SK-N-SH (cell line): ENCODE data around the gene GALNT17.

Experiments used
- EP300 ChIP-seq, 2 experiments: IDR thresholded peaks; 2 replicates each; pipeline versions ENCODE4 v1.4.0 to v1.6.1; 2012; ENCODE audit warnings: borderline replicate concordance in 1 of 2, low read depth in 1 of 2, low read length in 1 of 2
- EZH2phosphoT487 ChIP-seq: fragments of 200-600 bp; sonication (generic); IDR thresholded peaks from 2 replicates; pipeline ENCODE4 v1.6.1; 2017; ENCODE audit warnings: low read depth, mixed run types, mild to moderate bottlenecking, antibody characterized with exemption, moderate library complexity, borderline replicate concordance
- JUND ChIP-seq: IDR thresholded peaks from 2 replicates; pipeline ENCODE4 v1.4.0; 2012
- MXI1 ChIP-seq: IDR thresholded peaks from 2 replicates; pipeline ENCODE4 v1.6.1; 2012; ENCODE audit warnings: mild to moderate bottlenecking, low read depth, low read length, improper control_type of control experiment
- POLR2AphosphoS5 ChIP-seq: IDR thresholded peaks from 2 replicates; pipeline ENCODE4 v1.6.1; 2012; ENCODE audit warnings: low read depth, low read length
- SMC3 ChIP-seq: IDR thresholded peaks from 2 replicates; pipeline ENCODE4 v1.6.1; 2012; ENCODE audit warnings: low read depth, low read length, improper control_type of control experiment
- TEAD4 ChIP-seq: IDR thresholded peaks from 2 replicates; pipeline ENCODE4 v1.4.0; 2012; ENCODE audit warnings: mild to moderate bottlenecking, borderline replicate concordance; ENCODE audit not compliant: insufficient read depth
- TF ChIP-seq, protein P1 (sequence below): fragments of 200-600 bp; sonication (generic); IDR thresholded peaks from 2 replicates; pipeline ENCODE4 v1.6.1; 2017; ENCODE audit warnings: antibody characterized with exemption, mild to moderate bottlenecking, moderate library complexity
- TF ChIP-seq, protein P2 (sequence below): IDR thresholded peaks from 2 replicates; pipeline ENCODE4 v1.4.0; 2012; ENCODE audit warnings: low read depth

DNA sequence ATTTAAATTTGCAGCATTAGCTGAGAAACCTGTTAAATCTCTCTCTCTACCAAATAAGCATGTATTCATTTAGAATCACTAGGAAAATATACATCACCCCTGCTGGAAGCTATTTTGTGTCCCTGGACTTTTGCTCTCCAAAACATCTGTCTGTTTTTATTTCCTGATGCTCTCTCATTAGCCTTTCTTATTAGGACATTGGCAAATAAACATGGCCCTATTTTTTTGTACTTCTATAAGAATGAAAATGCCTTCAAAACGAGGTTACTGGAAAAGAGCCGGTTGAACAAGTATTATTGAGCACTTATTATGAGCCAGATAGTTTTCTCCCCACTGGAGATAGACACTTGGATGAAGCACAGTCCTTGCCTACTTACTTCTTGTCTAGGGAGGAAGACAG, 206.9 kb downstream of the GALNT17 start:
- TF ChIP-seq JUND (no peak), MXI1 (no peak), POLR2AphosphoS5 (no peak), EP300 (IDR thresholded peaks at IDR 0.05; ENCODE audit: borderline replicate concordance in 1 of 2, low read depth in 1 of 2, low read length in 1 of 2) (no peak), TEAD4 (no peak), EZH2phosphoT487 (no peak), SMC3 (no peak)
- TF ChIP-seq, protein P1, sequence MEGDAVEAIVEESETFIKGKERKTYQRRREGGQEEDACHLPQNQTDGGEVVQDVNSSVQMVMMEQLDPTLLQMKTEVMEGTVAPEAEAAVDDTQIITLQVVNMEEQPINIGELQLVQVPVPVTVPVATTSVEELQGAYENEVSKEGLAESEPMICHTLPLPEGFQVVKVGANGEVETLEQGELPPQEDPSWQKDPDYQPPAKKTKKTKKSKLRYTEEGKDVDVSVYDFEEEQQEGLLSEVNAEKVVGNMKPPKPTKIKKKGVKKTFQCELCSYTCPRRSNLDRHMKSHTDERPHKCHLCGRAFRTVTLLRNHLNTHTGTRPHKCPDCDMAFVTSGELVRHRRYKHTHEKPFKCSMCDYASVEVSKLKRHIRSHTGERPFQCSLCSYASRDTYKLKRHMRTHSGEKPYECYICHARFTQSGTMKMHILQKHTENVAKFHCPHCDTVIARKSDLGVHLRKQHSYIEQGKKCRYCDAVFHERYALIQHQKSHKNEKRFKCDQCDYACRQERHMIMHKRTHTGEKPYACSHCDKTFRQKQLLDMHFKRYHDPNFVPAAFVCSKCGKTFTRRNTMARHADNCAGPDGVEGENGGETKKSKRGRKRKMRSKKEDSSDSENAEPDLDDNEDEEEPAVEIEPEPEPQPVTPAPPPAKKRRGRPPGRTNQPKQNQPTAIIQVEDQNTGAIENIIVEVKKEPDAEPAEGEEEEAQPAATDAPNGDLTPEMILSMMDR: no peak
- TF ChIP-seq, protein P2, sequence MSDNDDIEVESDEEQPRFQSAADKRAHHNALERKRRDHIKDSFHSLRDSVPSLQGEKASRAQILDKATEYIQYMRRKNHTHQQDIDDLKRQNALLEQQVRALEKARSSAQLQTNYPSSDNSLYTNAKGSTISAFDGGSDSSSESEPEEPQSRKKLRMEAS: no peak
